GM12864 (cell line): ENCODE results near the gene RFX2.

Source experiments
- DNase-seq: peaks from one replicate; pipeline ENCODE4 v3.0.0-alpha.2; 2011; ENCODE audit warnings: low read depth
- H3K4me3 ChIP-seq: 2 replicates; pipeline ENCODE4 v1.5.1; 2011; ENCODE audit warnings: mild to moderate bottlenecking, low read depth, low read length, control low read depth
- CTCF ChIP-seq: IDR thresholded peaks from 2 replicates; pipeline ENCODE4 v1.5.1; 2011; ENCODE audit warnings: low read depth, mild to moderate bottlenecking, moderate library complexity, low read length, control low read depth, inconsistent platforms; ENCODE audit errors: missing control alignments

RFX2 gene

DNA sequence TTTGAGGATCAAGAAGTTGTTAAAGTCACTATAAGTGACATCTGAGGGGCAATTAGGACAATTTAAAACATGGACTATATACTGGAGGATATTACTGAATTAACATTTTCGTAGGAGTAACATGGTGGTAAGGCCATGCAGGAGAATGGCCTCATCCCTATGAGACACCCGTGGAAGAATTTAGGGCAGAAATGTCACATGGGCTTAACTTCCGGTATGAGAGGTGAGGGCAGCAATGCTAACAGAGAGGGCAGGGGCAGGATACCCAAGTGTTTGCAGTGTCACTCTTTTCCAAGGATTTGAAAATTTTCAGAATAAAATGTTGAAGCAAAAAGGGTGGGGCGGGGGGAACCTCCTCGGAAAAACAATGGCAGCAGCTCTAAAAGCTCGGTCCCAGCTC lies 156.0 kb downstream of the RFX2 start:
- H3K4me3 ChIP-seq, result no peak overlapping the region
- DNase-seq, result no peak
- no peak for TF ChIP-seq CTCF

- DNase-seq, result no peak
- TF ChIP-seq CTCF, result no peak
- no peak overlapping the region for H3K4me3 ChIP-seq
Observed at GRCh38 chr19:5953680-5954213, 156.6 kb downstream of the RFX2 start.

GRCh38 chr19:5953030-5953589 lies 157.2 kb downstream of the RFX2 start:
- no peak for TF ChIP-seq CTCF
- DNase-seq, result no peak
- H3K4me3 ChIP-seq, result no peak overlapping the region

DNA sequence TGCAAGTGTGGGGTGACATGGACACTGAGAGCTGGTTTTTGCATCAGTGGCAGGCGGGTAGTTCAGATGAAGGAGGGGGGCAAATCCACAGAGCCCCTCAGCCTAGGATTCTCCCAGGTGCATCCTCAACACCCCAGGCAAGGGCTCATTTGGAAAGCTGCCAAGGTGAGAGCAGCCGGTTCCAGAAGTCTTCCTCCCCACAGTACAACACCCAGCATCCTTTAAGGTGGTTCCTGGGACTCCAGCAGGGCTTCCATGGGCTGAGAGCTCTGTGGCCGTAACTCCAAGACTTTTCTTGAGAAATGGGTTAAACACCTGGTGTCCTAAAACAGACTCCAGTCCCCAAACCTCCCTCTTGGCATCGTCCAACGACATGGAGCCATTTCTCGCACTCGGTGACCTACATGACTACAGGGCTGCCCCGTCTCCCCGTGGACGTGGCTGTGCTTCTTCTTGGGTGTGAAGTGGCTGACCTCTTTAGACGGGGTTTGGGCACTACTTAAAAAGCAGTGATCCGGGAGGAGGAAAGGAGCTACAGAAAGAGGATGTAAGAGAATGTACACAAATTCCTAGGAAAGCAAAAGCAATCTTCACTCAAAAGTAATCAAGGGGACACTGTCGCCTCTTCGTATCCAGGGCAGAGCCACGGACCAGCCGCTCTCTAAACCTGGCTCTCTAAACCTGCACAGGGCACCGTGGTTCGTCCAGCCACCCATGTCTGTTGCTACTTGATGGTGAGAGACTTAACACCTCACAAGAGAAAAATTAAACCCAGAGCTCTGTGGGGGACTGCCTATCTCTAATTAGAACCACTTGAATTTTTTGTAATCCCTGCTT lies 157.9 kb downstream of the RFX2 start:
- no peak overlapping the region for H3K4me3 ChIP-seq

GRCh38 chr19:5951338-5951861 lies 158.9 kb downstream of the RFX2 start:
- H3K4me3 ChIP-seq, result no peak overlapping the region
- no peak for DNase-seq
- TF ChIP-seq CTCF, result no peak

More for the DNA sequence above, 157.9 kb downstream of the RFX2 start:
- DNase-seq, result no peak
- TF ChIP-seq CTCF, result no peak

- no peak for TF ChIP-seq CTCF
- no peak overlapping the region for H3K4me3 ChIP-seq
- DNase-seq, result no peak
Observed at GRCh38 chr19:5950741-5951140, 159.6 kb downstream of the RFX2 start.
